Fibroblast of peridontal ligament (primary cell): Measurements from ENCODE around the gene ETV3.

Experiments used
- DNase-seq: peaks from one replicate; pipeline ENCODE4 v3.0.0-alpha.2; 2010; ENCODE audit errors: extremely low read depth

The ETV3 gene

GRCh38 chr1:157139052-157139715 is 989 bp upstream of the ETV3 start:
- no peak for DNase-seq

- DNase-seq, result peak; percentile 20
Measured at GRCh38 chr1:157137408-157138219, 581 bp downstream of the ETV3 start.

GRCh38 chr1:157137046-157137407 is 1.2 kb downstream of the ETV3 start:
- peak; percentile 21 for DNase-seq

GRCh38 chr1:157136133-157136532 is 2.1 kb downstream of the ETV3 start:
- no peak for DNase-seq

GRCh38 chr1:157135646-157136045 is 2.5 kb downstream of the ETV3 start:
- DNase-seq, result no peak

- DNase-seq, result no peak
Measured at GRCh38 chr1:157135070-157135469, 3.1 kb downstream of the ETV3 start.

GRCh38 chr1:157134442-157134841 is 3.8 kb downstream of the ETV3 start:
- DNase-seq, result no peak

GRCh38 chr1:157133426-157133825 is 4.8 kb downstream of the ETV3 start:
- DNase-seq, result no peak

GRCh38 chr1:157132616-157133167 is 5.5 kb downstream of the ETV3 start:
- no peak for DNase-seq

- no peak for DNase-seq
Measured at GRCh38 chr1:157132111-157132510, 6.1 kb downstream of the ETV3 start.

GRCh38 chr1:157131281-157131680 is 6.9 kb downstream of the ETV3 start:
- DNase-seq, result no peak

GRCh38 chr1:157124855-157125254 is 13.3 kb downstream of the ETV3 start:
- DNase-seq, result no peak

- no peak for DNase-seq
Measured at GRCh38 chr1:157119448-157119847, 18.7 kb downstream of the ETV3 start.

- DNase-seq, result no peak
Measured at GRCh38 chr1:157119008-157119407, 19.2 kb downstream of the ETV3 start.

GRCh38 chr1:157117527-157118057 is 20.6 kb downstream of the ETV3 start:
- no peak for DNase-seq

GRCh38 chr1:157116737-157117103 is 21.5 kb downstream of the ETV3 start:
- no peak for DNase-seq

GRCh38 chr1:157115851-157116736 is 22.1 kb downstream of the ETV3 start:
- DNase-seq, result no peak

GRCh38 chr1:157115429-157115838 is 22.8 kb downstream of the ETV3 start:
- DNase-seq, result no peak

GRCh38 chr1:157114183-157115121 is 23.7 kb downstream of the ETV3 start:
- DNase-seq, result no peak

GRCh38 chr1:157113631-157114030 is 24.6 kb downstream of the ETV3 start:
- no peak for DNase-seq

GRCh38 chr1:157113106-157113505 is 25.1 kb downstream of the ETV3 start:
- DNase-seq, result no peak
